Activated gamma-delta T cell treated with Interleukin-2 at 50 U/mL for 16 hours (primary cell): ENCODE results near the gene NPPB.

Source experiments
- DNase-seq: peaks from one replicate; pipeline ENCODE4 v3.0.0-alpha.2; 2020

Gene NPPB

DNA sequence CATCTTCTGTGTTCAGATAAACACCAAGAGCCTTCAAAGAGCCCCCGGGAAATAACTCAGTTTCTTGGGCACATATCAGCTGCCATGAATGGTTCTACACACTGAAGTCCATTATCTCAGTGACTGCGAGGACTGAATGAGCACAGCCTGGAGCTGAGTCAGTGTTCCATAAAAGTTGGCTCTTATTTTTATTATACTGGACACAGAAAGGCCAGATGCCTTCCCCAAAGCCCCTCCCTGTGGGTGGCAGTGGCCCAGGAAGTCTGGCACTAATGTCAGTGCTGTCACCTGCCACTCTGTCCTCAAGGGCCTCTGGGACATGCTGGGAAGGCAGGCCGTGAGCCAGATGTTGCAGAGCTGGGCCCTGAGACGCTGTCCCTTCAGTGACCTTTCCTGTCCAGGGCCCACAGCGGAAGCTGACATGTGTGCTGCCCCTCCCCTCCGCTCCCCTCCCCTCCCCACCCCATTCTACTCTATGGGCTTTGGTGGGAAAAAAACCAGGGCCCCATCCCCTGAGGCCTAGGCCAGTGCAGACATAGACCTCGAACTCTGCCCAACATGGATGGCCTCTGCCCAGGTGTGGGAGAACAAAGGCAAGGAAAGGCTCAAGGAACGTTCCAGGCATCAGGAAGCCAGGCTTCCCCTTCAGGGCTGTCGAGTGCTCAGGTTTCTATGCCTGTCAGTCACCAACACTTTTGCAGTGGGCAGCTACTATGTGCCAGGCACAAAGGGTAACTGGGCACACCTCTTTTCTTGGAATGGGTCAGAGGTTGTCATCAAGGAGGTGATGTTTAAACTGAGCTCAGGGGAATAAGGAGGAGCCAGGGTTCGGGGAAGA, 22.4 kb upstream of the NPPB start:
- DNase-seq: no peak

DNA sequence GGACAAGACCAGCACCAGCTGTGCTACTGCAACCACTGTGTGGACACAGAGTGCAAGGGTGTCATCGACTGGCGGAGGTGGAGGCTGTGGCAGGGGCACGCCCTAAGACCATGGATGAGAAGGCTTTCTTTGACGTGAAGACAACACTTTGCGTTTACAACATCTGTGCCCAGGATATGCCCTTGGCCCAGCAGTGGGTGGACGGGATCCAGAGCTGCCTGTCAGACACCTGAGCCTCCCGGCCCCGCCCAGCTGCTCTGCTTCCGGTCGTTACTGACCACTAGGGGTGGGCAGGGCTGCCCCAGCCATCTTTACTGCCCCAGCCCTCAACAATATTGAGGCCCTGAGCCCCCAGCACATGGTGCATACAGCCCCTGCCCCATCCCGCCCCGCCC, 21.4 kb upstream of the NPPB start:
- DNase-seq: no peak

DNA sequence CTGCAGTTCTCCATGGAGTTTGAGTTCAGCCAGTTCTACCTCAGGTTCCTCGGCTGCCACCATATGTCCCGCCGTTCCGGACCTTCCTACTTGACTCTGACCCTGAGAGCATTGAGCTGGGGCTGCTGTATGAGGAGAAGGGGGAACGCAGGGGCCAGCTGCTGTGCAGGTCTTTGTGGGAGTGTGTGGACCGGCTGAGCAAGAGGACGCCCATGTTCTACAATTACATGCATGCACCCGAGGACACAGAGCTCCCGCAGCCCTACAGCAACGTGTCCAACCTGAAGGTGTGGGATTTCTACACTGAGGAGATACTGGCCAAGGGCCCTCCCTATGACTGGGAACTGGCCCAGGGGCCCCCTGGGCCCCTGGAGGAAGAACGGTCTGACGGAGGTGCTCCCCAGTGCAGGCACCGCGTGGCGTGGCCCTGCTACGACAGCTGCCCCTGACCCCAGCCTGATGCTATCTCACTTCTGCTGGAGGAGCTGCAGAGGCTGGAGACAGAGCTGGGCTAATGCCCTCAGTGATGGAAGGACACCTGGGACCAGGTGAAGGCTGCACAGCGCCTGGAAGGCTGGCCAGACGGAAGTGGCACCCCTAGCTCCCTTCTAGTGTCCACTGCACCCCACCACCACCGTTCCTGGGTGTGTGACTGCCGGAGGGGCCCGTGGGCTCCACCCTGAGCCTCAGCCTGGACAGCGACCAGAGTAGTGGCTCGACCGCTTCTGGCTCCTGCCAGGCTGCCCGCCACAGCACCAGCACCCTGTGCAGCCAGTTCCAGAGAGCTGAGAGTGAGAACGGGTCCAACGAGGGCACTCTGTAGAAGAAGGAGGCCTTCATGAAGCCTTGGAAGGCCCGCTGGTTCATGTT, 20.8 kb upstream of the NPPB start:
- DNase-seq: no peak

DNA sequence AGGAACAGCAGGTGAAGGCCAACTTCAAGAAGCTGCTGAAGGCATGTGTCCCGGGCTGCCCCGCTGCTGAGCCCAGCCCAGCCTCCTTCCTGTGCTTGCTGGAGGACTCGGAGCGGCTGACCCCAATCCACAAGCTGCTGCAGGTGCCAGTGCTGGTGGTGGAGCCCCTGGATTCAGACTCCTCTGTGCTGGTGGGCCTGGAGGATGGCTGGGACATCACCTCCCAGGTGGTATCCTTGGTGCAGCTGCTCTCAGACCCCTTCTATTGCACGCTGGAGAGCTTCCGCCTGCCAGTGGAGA, 20.1 kb upstream of the NPPB start:
- DNase-seq: no peak

DNA sequence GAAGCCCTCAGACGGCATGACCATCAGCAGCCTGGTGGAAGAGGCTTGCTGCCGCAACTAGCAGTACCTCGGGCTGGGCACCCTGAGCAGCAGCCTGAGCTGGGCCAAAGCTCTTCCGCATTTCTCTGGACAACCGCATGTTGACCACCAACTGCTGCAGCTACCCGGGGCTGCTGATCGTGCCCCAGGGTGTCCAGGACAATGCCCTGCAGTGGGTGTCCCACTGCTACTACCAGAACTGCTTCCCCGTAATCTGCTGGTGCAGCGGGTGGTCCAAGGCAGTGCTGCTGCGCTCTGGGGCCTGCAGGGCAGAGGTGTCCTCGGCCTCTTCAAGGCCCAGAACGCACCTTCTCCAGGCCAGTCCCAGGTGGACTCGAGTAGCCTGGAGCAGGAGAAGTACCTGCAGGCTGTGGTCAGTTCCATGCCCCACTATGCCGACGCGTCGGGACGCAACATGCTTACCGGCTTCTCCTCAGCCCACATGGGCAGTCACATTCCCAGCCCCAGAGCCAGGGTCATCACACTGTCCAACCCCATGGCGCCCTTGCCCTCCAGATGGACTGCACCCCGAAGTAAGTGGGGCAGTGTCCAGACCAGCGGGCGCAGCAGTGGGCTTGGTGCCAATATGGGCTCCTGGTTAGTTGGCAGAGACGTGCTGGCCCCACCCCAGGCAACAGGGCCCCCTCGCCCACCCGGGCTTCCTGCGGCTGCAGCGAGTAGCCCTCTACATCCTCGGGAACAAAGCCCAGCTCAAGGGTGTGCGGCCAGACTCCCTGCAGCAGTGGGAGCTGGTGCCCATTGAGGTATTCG, 19.5 kb upstream of the NPPB start:
- DNase-seq: no peak

DNA sequence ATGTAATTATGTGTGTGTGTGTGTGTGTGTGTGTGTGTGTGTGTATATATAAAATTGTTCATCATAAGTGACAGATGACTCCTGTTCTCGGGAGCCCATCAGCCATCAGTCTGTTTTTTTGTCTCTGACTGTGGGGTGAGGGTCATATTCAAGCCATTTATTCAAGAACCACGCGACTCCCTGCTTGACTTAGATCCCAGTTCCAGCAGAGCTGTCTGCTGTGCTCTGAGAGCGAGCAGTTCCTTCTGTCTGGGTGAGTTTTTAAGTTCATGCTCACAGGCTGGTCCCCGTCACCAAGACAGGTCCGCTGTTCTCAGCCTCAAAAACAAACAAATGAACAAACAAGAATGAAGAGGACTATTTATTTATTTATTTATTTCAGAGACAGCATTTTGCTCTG, 18.3 kb upstream of the NPPB start:
- DNase-seq: no peak

DNA sequence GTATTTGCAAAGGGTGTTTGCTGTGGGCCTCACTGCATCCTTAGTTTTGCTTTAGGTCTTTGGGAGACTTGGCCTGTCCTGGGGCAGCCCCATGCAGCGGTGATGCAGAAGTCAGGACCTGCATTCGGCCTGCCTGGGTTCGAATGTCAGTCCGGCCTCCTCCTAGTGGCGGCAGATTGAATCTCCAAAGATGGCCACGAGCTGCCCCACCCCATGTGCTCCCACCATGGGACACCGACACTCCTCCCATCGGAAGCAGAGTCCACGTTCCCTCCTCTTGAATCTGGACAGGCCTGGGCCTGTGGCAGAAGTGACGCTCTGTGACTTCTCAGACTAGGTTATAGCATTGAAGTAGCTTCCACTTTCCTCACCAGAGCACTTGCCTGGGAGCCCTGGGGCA, 16.3 kb upstream of the NPPB start:
- DNase-seq: no peak

DNA sequence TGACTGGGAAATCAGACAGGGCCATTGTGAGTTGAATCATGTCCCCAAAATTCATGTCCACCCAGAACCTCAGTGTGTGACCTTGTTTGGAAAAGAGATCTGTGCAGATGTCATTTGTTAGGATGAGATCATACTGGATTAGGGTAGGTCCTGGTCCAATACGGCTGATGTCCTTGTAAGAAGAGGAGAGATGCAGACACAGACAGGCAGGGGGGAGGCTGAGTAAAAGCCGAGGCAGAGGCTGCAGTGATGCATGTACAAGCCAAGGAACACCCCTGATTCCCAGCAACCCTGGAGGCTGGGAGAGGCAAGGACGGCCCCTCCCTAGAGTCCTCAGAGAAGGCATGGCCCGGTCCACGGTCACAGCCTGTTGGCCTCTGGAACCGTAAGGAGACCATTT, 15.9 kb upstream of the NPPB start:
- DNase-seq: no peak

DNA sequence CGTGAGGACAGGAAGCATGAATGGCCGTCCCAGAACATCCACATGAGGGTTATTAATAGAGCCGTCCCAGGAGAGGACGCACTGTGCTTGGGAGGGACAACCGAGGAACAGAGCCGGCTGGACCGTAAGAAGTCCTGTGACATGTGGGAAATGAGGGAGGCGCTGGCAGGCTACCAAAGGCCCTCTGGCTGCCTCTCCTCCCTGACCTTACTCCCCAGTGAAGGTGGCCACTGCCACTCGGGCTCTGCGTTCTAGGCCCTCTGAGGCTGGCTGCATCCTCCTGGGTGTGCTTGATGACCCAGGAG, 15.5 kb upstream of the NPPB start:
- DNase-seq: no peak

DNA sequence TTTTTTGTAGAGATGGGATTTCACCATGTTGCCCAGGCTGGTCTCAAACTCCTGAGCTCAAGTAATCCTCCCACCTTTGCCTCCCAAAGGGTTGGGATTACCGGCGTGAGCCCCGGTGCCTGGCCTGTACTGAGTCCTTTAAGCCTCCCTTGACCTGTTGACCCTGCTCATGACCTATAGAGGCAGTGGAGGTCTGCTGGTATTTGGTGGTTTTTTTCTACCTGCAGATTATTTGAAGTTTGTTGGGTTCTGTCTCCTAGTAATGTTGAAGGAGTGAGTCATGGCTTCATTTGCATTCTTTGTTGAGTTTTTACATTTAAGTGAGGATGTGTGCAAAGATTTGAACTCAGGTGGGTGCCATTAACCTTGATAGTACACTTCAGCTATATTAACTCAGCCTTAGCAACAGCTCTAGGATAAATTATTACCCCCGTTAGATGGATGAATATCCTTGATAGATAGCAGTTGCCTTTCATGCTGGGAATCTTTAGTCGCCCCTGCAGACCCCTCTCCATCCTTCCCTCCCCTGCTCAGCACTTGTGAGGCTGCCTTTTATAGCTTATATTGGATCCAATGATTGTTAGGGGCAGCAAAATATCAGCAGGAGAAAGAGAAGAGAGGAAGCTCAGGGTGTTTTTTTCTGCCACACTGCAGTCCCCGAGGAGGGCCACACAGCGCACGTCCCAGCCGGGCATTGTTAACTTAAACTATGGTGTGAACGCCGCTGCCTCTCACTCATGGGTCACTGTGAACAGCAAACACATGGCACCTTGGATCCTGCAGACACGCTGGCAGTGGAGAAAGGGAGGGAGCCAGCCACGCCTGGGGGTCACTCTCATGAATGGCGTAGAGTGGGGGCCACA, 14.9 kb upstream of the NPPB start:
- DNase-seq: no peak

DNA sequence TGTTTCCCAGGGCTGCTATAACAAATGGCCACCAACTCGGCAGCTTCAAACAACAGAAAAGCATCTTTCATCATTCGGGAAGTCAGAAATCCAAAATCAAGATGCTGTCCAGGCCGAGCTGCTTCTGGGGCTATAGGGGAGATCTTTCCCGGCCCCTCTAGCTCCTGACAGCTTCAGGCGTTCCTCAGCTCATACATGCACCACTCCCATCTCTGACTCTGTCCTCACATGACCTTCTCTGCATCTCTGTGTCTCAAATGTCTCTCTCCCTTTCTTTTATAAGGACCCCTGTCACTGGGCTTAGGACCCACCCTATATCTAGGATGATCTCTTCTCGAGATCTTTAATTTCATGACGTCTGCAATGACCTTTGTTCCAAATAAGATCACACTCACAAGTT, 13.8 kb upstream of the NPPB start:
- no peak for DNase-seq

DNA sequence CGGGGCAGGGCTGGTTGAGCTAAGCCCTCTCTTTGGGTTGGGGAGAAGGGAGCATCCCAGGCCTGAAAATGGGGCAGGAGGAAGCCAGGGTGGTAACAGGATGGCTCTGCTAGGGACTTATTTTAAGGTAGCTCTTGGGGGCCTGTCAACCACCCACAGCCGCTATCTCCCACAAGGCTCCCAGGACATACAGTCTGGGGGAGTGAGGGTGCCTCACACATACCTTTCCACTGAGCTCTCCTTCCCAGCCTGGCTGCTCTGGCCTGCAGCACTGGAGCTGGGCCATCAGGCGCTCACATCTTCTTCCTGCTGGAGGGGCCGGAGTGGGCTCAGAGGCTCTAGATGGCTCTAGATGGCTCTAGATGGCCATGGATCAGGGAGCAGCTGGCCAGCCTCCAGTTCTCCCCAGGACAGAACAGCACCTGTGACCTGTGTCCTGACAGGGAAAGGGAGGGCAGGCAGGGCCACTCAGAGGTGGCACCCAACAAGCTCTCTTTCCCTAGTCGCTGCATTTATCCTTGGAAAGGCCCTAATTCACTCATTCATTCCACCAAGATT, 11.0 kb upstream of the NPPB start:
- DNase-seq: no peak

DNA sequence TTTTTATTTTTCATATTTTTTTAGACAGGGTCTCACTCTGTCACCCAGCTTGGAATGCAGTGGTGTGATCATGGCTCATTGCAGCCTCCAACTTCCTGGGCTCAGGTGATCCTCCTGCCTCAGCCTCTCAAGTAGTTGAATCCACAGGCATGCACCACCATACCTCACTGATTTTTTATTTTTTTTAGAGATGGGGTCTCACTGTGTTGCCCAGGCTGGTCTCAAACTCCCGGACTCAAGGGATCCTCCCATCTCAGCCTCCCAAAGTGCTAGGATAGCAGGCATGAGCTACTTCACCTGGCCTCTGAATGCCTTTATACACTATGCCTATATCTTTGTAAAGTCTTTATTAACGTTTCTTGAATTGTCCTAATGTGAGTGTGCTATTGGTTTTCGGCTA, 10.4 kb upstream of the NPPB start:
- DNase-seq: no peak

DNA sequence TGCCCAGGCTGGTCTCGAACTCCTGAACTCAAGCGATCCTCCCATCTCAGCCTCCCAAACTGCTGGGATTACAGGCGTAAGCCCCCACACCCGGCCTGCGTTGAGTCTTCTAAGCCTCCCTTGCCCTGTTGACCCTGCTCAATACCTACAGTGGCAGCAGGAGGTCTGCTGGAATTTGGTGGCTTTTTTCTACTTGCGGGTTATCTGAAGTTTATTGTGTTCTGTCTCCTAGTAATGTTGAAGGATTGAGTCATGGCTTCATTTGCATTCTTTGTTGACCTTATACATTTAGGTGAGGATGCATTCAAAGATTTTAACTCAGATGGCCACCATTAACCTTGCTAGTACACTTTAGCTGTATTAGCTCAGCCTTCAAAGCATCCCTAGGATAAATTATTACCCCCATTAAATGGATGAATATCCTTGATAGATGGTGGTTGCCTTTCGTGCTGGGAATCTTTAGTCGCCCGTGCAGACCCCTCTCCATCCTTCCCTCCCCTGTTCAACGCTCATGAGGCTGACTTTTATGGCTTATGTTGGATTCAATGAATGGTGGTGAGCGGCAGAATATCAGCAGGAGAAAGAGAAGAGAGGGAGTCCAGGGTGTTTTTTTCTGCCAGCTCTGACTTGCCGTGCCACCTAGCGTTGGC, 9.7 kb upstream of the NPPB start:
- DNase-seq: no peak

DNA sequence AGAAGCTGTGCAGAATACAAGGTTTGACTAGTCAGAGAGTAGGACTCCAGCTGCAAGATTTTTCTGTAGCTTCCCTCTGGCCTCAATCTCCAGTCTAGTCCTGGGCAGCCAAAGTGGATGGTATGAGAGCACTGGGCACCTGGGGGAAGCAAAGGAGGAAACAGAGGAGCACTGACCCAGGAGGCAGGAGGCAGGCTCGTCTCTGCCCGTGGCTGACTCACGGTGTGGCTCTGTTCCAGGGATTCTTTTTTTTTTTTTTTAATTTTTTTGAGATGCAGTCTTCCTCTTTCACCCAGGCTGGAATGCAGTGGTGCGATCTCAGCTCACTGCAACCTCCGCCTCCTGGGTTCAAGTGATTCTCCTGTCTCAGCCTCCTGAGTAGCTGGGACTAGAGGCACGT, 4.1 kb upstream of the NPPB start:
- no peak for DNase-seq

DNA sequence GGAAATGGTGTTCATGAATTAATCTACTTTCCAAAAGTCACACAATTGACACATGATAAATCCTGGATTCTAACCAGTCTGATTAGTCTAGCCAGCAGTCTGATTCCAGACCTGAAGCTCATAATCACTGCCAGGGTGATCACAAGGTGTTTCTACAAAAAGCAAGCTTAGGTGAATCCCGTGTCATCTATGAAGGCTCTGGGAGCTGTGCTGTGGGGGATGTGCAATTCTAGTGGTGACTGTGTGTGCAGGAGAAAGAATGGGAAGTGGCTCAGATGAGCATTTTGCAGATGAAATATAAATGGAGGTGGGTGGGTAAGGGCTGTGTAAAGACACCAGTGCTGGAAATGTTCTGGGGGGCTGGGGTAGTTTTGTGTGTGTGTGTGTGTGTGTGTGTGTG, 1.8 kb upstream of the NPPB start:
- no peak for DNase-seq

DNA sequence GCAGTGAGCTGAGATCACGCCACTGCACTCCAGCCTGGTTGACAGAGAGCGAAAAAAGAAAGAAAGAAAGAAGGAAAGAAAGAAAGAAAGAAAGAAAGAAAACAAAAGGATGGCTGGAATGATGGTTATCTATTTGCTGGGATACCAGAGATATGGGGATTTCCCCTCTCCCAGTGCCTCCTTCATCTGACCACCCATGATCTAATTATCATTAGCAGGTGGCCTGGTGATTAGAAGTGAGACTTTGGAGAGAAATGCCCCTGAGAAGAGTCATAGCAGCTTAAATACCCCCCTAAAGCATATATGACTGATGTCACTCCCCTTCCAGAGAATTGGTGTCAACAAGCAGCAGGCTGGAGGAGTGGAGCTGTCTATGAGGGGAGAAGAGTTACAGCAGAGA, 1.3 kb upstream of the NPPB start:
- no peak for DNase-seq

DNA sequence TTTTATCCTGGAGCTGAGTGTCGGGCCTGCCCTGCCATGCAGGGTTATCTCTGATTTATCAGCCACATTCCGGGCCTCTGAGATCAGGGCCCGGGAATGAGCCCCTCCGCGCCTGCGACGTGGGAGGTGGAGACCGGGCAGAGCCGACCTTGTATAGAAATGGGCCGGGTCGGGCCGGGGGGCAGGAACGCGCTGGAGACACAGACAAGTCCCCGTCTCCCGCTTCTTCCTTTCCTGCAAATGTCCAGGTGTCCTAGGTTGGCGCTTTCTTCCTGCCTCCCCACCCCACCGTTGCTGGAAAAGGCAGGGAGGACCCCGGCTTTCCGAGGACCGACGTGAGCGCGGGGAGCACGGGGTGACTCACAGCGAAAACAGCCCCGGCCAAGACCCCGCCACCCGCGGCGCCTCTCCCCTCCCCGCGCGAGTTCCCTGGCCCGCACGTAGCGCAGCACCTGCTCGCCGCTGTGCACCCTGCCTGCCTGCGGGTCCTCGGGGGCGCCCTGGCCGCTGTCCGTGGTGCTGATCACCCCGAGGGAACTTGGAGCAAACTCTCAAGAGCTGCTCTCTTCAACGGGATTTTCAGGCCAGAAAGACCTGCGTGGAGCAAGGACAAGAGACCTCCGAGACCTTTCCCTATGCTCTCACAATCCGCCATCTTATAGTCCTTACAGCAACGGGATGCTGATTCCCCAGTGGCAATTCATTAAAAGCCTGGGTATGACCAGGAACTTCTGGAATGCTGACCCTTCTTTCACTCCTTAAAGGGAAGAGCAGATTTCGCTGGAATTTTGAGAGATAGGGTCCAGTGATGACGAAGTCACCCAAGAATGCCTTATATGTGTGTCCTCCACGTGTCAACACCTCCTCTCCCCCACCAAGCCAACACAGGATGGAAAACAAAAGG, 475 bp upstream of the NPPB start:
- DNase-seq: peak; percentile 72

DNA sequence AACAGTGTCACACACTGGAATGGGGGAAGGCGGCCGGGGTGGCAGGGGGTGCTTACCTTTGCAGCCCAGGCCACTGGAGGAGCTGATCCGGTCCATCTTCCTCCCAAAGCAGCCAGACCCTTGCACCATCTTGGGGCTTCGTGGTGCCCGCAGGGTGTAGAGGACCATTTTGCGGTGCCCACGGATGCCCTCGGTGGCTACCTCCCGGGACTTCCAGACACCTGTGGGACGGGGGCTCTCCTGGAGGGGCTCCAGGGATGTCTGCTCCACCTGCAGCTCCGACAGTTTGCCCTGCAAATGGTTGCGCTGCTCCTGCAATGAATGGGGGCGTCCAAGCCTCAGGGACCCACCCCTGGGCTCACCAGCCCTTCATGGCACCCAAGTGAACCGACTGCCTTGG, 587 bp downstream of the NPPB start:
- no peak for DNase-seq

DNA sequence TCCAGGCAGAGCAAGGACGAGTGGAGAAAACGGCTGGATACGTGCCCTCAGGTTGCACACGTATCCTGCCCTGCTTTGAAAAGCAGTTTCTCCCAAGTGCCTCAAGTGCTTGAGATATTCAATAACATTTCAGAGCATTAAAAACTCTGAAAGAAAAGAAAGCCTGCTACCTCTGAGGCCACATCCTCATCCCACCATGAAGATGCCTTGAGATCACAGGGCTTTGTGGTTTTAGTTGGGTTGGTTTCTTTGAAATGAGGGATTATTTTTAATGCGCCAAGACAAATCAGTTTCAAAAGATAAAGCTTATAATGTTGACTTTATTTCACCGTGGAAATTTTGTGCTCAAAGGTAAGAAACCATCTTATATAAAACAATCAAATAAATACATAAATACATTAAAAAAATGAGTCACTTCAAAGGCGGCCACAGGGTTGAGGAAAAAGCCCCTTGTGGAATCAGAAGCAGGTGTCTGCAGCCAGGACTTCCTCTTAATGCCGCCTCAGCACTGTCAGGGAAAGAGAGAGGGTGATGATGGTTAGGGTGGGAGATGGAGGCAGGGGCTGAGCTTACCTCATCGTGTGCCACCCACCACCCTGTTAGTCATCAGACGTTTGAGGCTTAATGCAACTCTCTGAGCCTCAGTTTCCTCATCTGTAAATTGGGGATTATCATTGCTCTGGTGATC, 1.4 kb downstream of the NPPB start:
- DNase-seq: no peak
